GM23248 (cell line): ENCODE results near the gene CCT4.

Experiments
- EZH2 ChIP-seq: fragments of 200-600 bp; sonication (generic); IDR thresholded peaks from 2 replicates; pipeline ENCODE4 v1.6.1; 2018; ENCODE audit warnings: antibody characterized with exemption, mild to moderate bottlenecking; ENCODE audit not compliant: insufficient read depth, poor library complexity, severe bottlenecking
- EZH2phosphoT487 ChIP-seq: fragments of 200-600 bp; sonication (generic); IDR thresholded peaks from 2 replicates; pipeline ENCODE4 v1.6.1; 2018; ENCODE audit warnings: antibody characterized with exemption, moderate library complexity, mild to moderate bottlenecking, low read depth; ENCODE audit not compliant: insufficient read depth

DNA sequence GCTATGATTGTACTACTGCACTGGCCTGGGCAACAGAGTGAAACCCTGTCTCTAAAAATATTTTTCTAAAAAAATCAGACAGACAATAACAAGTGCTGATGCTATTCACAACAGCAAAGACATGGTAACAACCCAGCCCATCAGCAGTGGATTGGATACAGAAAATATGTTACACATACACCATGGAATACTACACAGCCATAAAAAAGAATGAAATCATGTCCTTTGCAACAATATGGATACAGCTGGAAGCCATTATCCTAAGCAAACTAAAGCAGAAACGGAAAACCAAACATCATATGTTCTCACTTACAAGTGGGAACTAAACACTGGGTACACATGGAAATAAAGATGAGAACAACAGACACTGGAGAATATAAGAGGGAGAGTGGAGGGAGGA is 54.5 kb downstream of the CCT4 start:
- TF ChIP-seq EZH2 (no peak), EZH2phosphoT487 (no peak)
